Osteoblast (primary cell): ENCODE measurements around the gene KIF4A. TPM values are rescaled to one million over a fixed set of nuclear protein-coding genes. Genes with fewer than 3 reads are reported as not detected.

ENCODE experiments used
- DNase-seq: peaks from one replicate; pipeline ENCODE4 v3.0.0; 2011; ENCODE audit warnings: low spot score, mixed read lengths; ENCODE audit not compliant: insufficient read length; ENCODE audit errors: missing footprints
- H2AFZ ChIP-seq: 2 replicates; pipeline ENCODE4 v1.6.0; 2011; ENCODE audit warnings: mild to moderate bottlenecking, low read length
- H3K27ac ChIP-seq: 2 replicates; pipeline ENCODE4 v1.5.1; 2011; ENCODE audit warnings: mild to moderate bottlenecking, low read depth, low read length, moderate library complexity
- H3K27me3 ChIP-seq: 2 replicates; pipeline ENCODE4 v1.6.0; 2012; ENCODE audit warnings: mild to moderate bottlenecking, control low read depth, inconsistent platforms, low read length, moderate library complexity; ENCODE audit not compliant: insufficient read depth
- H3K36me3 ChIP-seq: 2 replicates; pipeline ENCODE4 v1.5.1; 2011; ENCODE audit warnings: mild to moderate bottlenecking, low read length, control low read depth, moderate library complexity; ENCODE audit not compliant: insufficient read depth
- H3K4me1 ChIP-seq: 2 replicates; pipeline ENCODE4 v1.5.1; 2011; ENCODE audit warnings: mild to moderate bottlenecking, low read length, control low read depth, moderate library complexity; ENCODE audit not compliant: insufficient read depth
- H3K4me2 ChIP-seq: 2 replicates; pipeline ENCODE4 v1.6.0; 2011; ENCODE audit warnings: mild to moderate bottlenecking, low read length; ENCODE audit not compliant: insufficient read depth
- H3K4me3 ChIP-seq: fragments of 200-600 bp; sonication (generic); 3 replicates; pipeline ENCODE4 v1.5.1; 2012; ENCODE audit warnings: mild to moderate bottlenecking, low read length, inconsistent platforms; ENCODE audit not compliant: insufficient read depth
- H3K79me2 ChIP-seq: 2 replicates; pipeline ENCODE4 v1.6.0; 2012; ENCODE audit warnings: mild to moderate bottlenecking, low read length, control low read depth, inconsistent platforms; ENCODE audit not compliant: insufficient read depth
- H3K9me3 ChIP-seq: 2 replicates; pipeline ENCODE4 v1.5.1; 2011; ENCODE audit warnings: low read depth, low read length, control low read depth
- H4K20me1 ChIP-seq: 2 replicates; pipeline ENCODE4 v1.6.0; 2012; ENCODE audit warnings: mild to moderate bottlenecking, low read length, control low read depth; ENCODE audit not compliant: insufficient read depth
- total RNA-seq: library from RNA; depleted of rRNA; stranded (reverse); fragments of >200 nt; gene quantifications from 2 replicates; pipeline ENCODE4 v1.2.3, GENCODE V29; 2012
- TF ChIP-seq, protein P1 (sequence below): IDR thresholded peaks from 2 replicates; pipeline ENCODE4 v1.5.1; 2011; ENCODE audit warnings: mild to moderate bottlenecking, low read depth, low read length, moderate library complexity; ENCODE audit errors: extremely low read depth

Gene KIF4A
- total RNA-seq, 1 donor = 2.2 TPM

- no peak overlapping the region for H3K4me3 ChIP-seq
- no peak overlapping the region for H2AFZ ChIP-seq
- DNase-seq = no peak
- peaks cover 5% of the 10 kb centered on the region for H3K27me3 ChIP-seq
- no peaks in the 10 kb centered on the region for H3K36me3 ChIP-seq
- H3K4me1 ChIP-seq = no peaks in the 10 kb centered on the region
- TF ChIP-seq, protein P1, sequence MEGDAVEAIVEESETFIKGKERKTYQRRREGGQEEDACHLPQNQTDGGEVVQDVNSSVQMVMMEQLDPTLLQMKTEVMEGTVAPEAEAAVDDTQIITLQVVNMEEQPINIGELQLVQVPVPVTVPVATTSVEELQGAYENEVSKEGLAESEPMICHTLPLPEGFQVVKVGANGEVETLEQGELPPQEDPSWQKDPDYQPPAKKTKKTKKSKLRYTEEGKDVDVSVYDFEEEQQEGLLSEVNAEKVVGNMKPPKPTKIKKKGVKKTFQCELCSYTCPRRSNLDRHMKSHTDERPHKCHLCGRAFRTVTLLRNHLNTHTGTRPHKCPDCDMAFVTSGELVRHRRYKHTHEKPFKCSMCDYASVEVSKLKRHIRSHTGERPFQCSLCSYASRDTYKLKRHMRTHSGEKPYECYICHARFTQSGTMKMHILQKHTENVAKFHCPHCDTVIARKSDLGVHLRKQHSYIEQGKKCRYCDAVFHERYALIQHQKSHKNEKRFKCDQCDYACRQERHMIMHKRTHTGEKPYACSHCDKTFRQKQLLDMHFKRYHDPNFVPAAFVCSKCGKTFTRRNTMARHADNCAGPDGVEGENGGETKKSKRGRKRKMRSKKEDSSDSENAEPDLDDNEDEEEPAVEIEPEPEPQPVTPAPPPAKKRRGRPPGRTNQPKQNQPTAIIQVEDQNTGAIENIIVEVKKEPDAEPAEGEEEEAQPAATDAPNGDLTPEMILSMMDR = no peak
- H3K79me2 ChIP-seq = no peaks in the 10 kb centered on the region
- no peaks in the 10 kb centered on the region for H3K9me3 ChIP-seq
- H3K27ac ChIP-seq = no peak overlapping the region
- no peaks in the 10 kb centered on the region for H4K20me1 ChIP-seq
- no peak overlapping the region for H3K4me2 ChIP-seq
Observed at GRCh38 chrX:70279081-70279480, 10.8 kb upstream of the KIF4A start.

DNA sequence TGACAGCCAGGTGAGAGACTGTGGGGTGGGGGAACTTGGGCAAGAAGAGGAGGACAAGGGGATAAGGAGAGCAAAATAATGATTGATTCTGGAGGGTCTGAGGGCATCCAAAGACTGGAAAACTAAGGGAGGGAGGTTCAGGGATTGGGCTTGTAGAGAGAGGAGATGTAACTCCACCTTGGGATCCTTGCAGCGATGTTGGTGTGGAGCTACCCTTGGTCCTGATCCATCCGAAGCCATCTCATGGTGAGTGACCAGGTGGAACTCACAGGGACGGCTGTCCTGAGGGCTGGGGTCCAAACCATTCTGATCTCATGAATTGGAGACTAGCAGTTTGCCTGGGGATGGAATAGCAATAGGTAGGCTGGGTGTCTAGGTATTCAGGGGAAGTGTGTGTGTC, 9.3 kb upstream of the KIF4A start:
- Histone ChIP-seq H3K4me2 (no peak overlapping the region), H3K27ac (no peak overlapping the region), H3K9me3 (no peaks in the 10 kb centered on the region), H2AFZ (no peak overlapping the region), H3K4me1 (no peaks in the 10 kb centered on the region), H3K27me3 (peaks cover 5% of the 10 kb centered on the region), H4K20me1 (no peaks in the 10 kb centered on the region), H3K79me2 (no peaks in the 10 kb centered on the region), H3K4me3 (no peak overlapping the region), H3K36me3 (peaks cover 7% of the 10 kb centered on the region)
- TF ChIP-seq, protein P1 = no peak
- DNase-seq = no peak

DNA sequence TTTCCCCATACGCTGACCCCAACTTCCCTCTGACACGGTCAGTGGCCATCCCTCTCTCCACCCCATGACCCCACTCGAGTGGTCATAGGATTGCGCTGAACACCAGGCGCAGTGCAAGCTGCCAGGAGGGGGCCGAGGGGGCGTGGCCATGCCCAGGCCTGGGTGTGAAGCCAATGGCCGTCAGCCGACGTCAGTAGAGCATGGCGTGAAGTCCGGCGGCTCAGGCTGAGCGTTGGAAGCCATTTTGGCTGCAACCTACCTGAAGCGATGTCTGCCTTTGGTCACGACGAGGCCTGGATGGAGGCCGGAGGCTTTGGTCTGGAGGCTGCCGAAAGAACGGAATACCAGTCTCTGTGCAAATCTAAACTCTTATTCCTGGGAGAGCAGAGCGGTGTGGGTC, 8.0 kb upstream of the KIF4A start, which contains the start of gene RAB41:
RAB41 (plus strand) TSS at position 222 of the 400 bp plus-strand sequence; CDS start at position 268, 46 bp downstream.
- no peak within 1 kb of the TSS for H3K4me2 ChIP-seq
- H3K36me3 ChIP-seq = peaks cover 12% of the 10 kb centered on the region
- no peak within 1 kb of the TSS for H2AFZ ChIP-seq
- no peak within 1 kb of the TSS for H3K27ac ChIP-seq
- no peaks in the 10 kb centered on the region for H3K79me2 ChIP-seq
- TF ChIP-seq, protein P1 = no peak
- H3K9me3 ChIP-seq = no peaks in the 10 kb centered on the region
- no peaks in the 10 kb centered on the region for H3K4me1 ChIP-seq
- H3K27me3 ChIP-seq = peaks cover under 1% of the 10 kb centered on the region
- DNase-seq = no peak
- no peaks in the 10 kb centered on the region for H4K20me1 ChIP-seq
- H3K4me3 ChIP-seq = no peak within 1 kb of the TSS

DNA sequence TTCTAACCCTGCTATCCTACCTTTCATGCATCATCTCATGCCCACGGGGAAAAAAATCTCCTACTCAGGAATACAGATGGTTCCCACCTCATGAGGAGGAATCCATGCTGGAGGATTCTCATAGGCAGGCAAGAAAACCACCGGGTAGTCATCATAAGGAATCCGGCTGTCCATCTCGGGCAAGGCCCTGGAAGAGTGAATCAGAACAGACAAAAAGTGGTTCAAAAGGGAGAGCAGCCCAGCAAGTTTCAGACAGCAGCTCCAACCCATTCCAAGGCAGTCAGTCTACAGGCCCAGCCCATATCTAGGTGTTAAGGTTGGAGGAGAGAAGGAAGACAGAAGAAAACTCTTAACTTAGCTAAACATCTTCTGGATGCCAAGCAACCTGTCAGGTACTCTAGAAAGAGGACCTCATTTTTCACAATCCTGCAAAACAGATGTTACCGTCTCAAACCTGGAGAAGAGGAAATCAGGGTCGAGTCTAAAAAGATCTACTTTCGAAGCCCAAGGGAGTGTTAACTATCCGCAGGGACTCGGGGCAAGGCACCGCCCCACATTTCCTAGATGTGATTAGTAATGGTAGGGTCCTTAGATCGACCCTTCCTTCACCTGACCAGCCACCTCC, 624 bp upstream of the KIF4A start:
- TF ChIP-seq, protein P1 = no peak
- Histone ChIP-seq H3K4me1 (peaks cover 10% of the 10 kb centered on the region), H3K27me3 (no peaks in the 10 kb centered on the region), H3K9me3 (no peaks in the 10 kb centered on the region), H3K36me3 (peaks cover 18% of the 10 kb centered on the region), H3K4me2 (peak overlapping the region; percentile 81), H2AFZ (peak overlapping the region; percentile 61), H3K79me2 (peaks cover 36% of the 10 kb centered on the region), H3K27ac (peak overlapping the region; percentile 34), H3K4me3 (peak overlapping the region; percentile 74), H4K20me1 (no peaks in the 10 kb centered on the region)
- DNase-seq = no peak
